Fibroblast of pulmonary artery (primary cell): ENCODE measurements around the gene HBG1.
"Not testable (repeated sequence)": the region's sequence is repeated elsewhere in the genome, so short reads cannot be mapped to it uniquely, and the experiment has no call there.

Source experiments
- DNase-seq: peaks from one replicate; pipeline ENCODE4 v3.0.0-alpha.2; 2010; ENCODE audit warnings: low read depth
- H3K4me3 ChIP-seq: replicated peaks from 2 replicates; pipeline ENCODE4 v1.5.1; 2011; ENCODE audit warnings: low read depth, mild to moderate bottlenecking, control low read depth, low read length, moderate library complexity
- CTCF ChIP-seq: IDR thresholded peaks from 2 replicates; pipeline ENCODE4 v1.5.1; 2011; ENCODE audit warnings: mild to moderate bottlenecking, control low read depth, low read length, inconsistent platforms; ENCODE audit errors: missing control alignments

The HBG1 gene

GRCh38 chr11:5252919-5253265, 3.2 kb upstream of the HBG1 start:
- TF ChIP-seq CTCF, result no peak
- DNase-seq, result no peak
- H3K4me3 ChIP-seq, result no peak overlapping the region

GRCh38 chr11:5252192-5252918, 2.7 kb upstream of the HBG1 start:
- no peak for DNase-seq
- no peak overlapping the region for H3K4me3 ChIP-seq
- no peak for TF ChIP-seq CTCF

GRCh38 chr11:5251746-5252145, 2.1 kb upstream of the HBG1 start:
- TF ChIP-seq CTCF, result no peak
- no peak overlapping the region for H3K4me3 ChIP-seq
- DNase-seq, result no peak

GRCh38 chr11:5250543-5251204, 1.0 kb upstream of the HBG1 start:
- no peak for TF ChIP-seq CTCF
- no peak for DNase-seq
- H3K4me3 ChIP-seq, result no peak overlapping the region

GRCh38 chr11:5248498-5248897, 1.2 kb downstream of the HBG1 start:
- not testable (repeated sequence) for DNase-seq, H3K4me3 ChIP-seq

GRCh38 chr11:5247472-5248192, 2.0 kb downstream of the HBG1 start:
- no peak for DNase-seq
- TF ChIP-seq CTCF, result no peak
- no peak overlapping the region for H3K4me3 ChIP-seq

GRCh38 chr11:5246772-5247471, 2.7 kb downstream of the HBG1 start:
- DNase-seq, result no peak
- TF ChIP-seq CTCF, result no peak
- no peak overlapping the region for H3K4me3 ChIP-seq
